DOHH2 (cell line): ENCODE results near the gene OR4A5.
"Not testable (repeated sequence)": the region's sequence is repeated elsewhere in the genome, so short reads cannot be mapped to it uniquely, and the experiment has no call there.

Experiments used
- H3F3A ChIP-seq: fragments of 200-600 bp; sonication (generic), shearing (Covaris generic); 2 replicates; pipeline ENCODE4 v1.6.0; 2016; ENCODE audit warnings: antibody characterized with exemption, mild to moderate bottlenecking; ENCODE audit not compliant: control insufficient read depth, insufficient read depth
- H3K27ac ChIP-seq: fragments of 200-600 bp; sonication (generic); 2 replicates; pipeline ENCODE4 v1.5.1; 2014; ENCODE audit warnings: low read depth, mild to moderate bottlenecking, low read length, moderate library complexity
- H3K27me3 ChIP-seq: fragments of 200-600 bp; sonication (generic); 2 replicates; pipeline ENCODE4 v1.6.1; 2014; ENCODE audit warnings: mild to moderate bottlenecking, low read length, mixed read lengths; ENCODE audit not compliant: control insufficient read depth
- H3K36me3 ChIP-seq: fragments of 200-600 bp; sonication (generic); 2 replicates; pipeline ENCODE4 v1.6.1; 2014; ENCODE audit warnings: mild to moderate bottlenecking, low read length, moderate library complexity, mixed read lengths; ENCODE audit not compliant: control insufficient read depth
- H3K4me1 ChIP-seq: fragments of 200-600 bp; sonication (generic); 2 replicates; pipeline ENCODE4 v1.6.1; 2014; ENCODE audit warnings: mild to moderate bottlenecking, low read length, mixed read lengths; ENCODE audit not compliant: control insufficient read depth
- H3K4me2 ChIP-seq: fragments of 200-600 bp; sonication (generic); 2 replicates; pipeline ENCODE4 v1.6.0; 2014; ENCODE audit warnings: mild to moderate bottlenecking, low read length, moderate library complexity
- H3K4me3 ChIP-seq: fragments of 200-600 bp; sonication (generic); 2 replicates; pipeline ENCODE4 v1.5.1; 2014; ENCODE audit warnings: mild to moderate bottlenecking, low read length, mixed read lengths
- H3K79me2 ChIP-seq: fragments of 200-600 bp; sonication (generic); 2 replicates; pipeline ENCODE4 v1.6.1; 2014; ENCODE audit warnings: mild to moderate bottlenecking, low read length, mixed read lengths; ENCODE audit not compliant: control insufficient read depth
- H3K9me2 ChIP-seq: fragments of 200-600 bp; sonication (generic); replicated peaks from 2 replicates; pipeline ENCODE4 v1.6.1; 2014; ENCODE audit warnings: mild to moderate bottlenecking, low read length, mixed read lengths; ENCODE audit not compliant: control insufficient read depth
- H3K9me3 ChIP-seq: fragments of 200-600 bp; sonication (generic); 2 replicates; pipeline ENCODE4 v1.6.1; 2014; ENCODE audit warnings: antibody characterized with exemption, low read length, mixed read lengths; ENCODE audit not compliant: control insufficient read depth, insufficient read depth
- H4K20me1 ChIP-seq: fragments of 200-600 bp; sonication (generic); 2 replicates; pipeline ENCODE4 v1.6.0; 2014; ENCODE audit warnings: low read depth, mild to moderate bottlenecking, antibody characterized with exemption, low read length, moderate library complexity; ENCODE audit not compliant: control insufficient read depth, insufficient read depth

The OR4A5 gene

DNA sequence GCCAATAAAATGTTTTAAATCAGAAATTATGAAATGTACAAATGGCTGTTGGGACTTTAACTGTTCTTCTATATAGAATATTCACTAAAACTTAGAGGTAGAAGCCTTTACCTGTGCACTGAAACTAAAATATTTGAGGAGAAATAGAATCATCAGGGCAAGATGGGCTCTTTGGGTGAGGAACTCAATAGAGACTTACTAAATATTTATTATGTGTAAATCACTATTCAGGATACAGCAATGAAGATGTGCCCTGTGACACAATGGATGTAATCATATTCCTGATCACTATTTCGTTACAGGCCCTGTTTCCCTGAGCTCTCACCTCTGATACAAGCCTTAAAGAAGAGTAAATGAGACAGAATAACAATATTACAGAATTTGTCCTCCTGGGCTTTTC is at the start of gene OR4A5:
TSS of gene OR4A5 (plus strand) at position 301 of the 400 bp plus-strand sequence. CDS start at position 354, 53 bp downstream.
- H3K27me3 ChIP-seq, H3K36me3 ChIP-seq, H4K20me1 ChIP-seq, H3K9me2 ChIP-seq, H3K4me1 ChIP-seq, H3K9me3 ChIP-seq, H3K27ac ChIP-seq, H3K4me2 ChIP-seq, H3F3A ChIP-seq, H3K4me3 ChIP-seq, H3K79me2 ChIP-seq: not testable (repeated sequence)

GRCh38 chr11:54720094-54720493 is 13.5 kb downstream of the OR4A5 start:
- not testable (repeated sequence) for H3F3A ChIP-seq, H3K27ac ChIP-seq, H3K79me2 ChIP-seq, H3K9me3 ChIP-seq, H3K36me3 ChIP-seq, H4K20me1 ChIP-seq, H3K9me2 ChIP-seq, H3K4me1 ChIP-seq, H3K27me3 ChIP-seq, H3K4me2 ChIP-seq, H3K4me3 ChIP-seq
